Measurements from ENCODE around the gene UGT3A2.

Gene UGT3A2

GRCh38 chr5:35999547-35999946 lies 67.1 kb downstream of the UGT3A2 start:
- Histone ChIP-seq H3K9ac (ENCODE audit: low read length) (no peak overlapping the region), H3K27me3 (ENCODE audit: control insufficient read depth in 1 of 2, insufficient read depth in 2 of 2, low read length in 2 of 2) (no peaks in the 10 kb centered on the region), H3K36me3 (ENCODE audit: insufficient read depth, low read length) (no peaks in the 10 kb centered on the region), H3K4me3 (ENCODE audit: low read depth in 1 of 2, low read length in 2 of 2) (no peak overlapping the region), H3K27ac (ENCODE audit: low read depth, low read length) (no peak overlapping the region), H3K9me3 (ENCODE audit: low read length) (no peaks in the 10 kb centered on the region), H3K4me1 (ENCODE audit: insufficient read depth, low read length) (no peaks in the 10 kb centered on the region)

- no peak overlapping the region for H3K27ac ChIP-seq (ENCODE audit: low read depth, low read length)
- no peaks in the 10 kb centered on the region for H3K27me3 ChIP-seq (ENCODE audit: control insufficient read depth in 1 of 2, insufficient read depth in 2 of 2, low read length in 2 of 2)
- H3K9ac ChIP-seq (ENCODE audit: low read length) = no peak overlapping the region
- H3K36me3 ChIP-seq (ENCODE audit: insufficient read depth, low read length) = no peaks in the 10 kb centered on the region
- no peak overlapping the region for H3K4me3 ChIP-seq (ENCODE audit: low read depth in 1 of 2, low read length in 2 of 2)
- H3K9me3 ChIP-seq (ENCODE audit: low read length) = no peaks in the 10 kb centered on the region
- no peaks in the 10 kb centered on the region for H3K4me1 ChIP-seq (ENCODE audit: insufficient read depth, low read length)
Measured at GRCh38 chr5:35996076-35996475, 70.6 kb downstream of the UGT3A2 start.

GRCh38 chr5:35990941-35991611 lies 75.6 kb downstream of the UGT3A2 start, which contains the start of gene UGT3A1:
Gene UGT3A1 (minus strand): TSS chr5:35991390. CDS start chr5:35991240, 150 bp downstream.
- Histone ChIP-seq H3K9me3 (ENCODE audit: low read length) (no peaks in the 10 kb centered on the region), H3K9ac (ENCODE audit: low read length) (no peak within 1 kb of the TSS), H3K4me3 (ENCODE audit: low read depth in 1 of 2, low read length in 2 of 2) (no peak within 1 kb of the TSS), H3K36me3 (ENCODE audit: insufficient read depth, low read length) (no peaks in the 10 kb centered on the region), H3K27ac (ENCODE audit: low read depth, low read length) (no peak within 1 kb of the TSS), H3K27me3 (ENCODE audit: control insufficient read depth in 1 of 2, insufficient read depth in 2 of 2, low read length in 2 of 2) (no peaks in the 10 kb centered on the region), H3K4me1 (ENCODE audit: insufficient read depth, low read length) (no peaks in the 10 kb centered on the region)

- Histone ChIP-seq H3K27me3 (ENCODE audit: control insufficient read depth in 1 of 2, insufficient read depth in 2 of 2, low read length in 2 of 2) (no peaks in the 10 kb centered on the region), H3K4me1 (ENCODE audit: insufficient read depth, low read length) (no peaks in the 10 kb centered on the region), H3K36me3 (ENCODE audit: insufficient read depth, low read length) (no peaks in the 10 kb centered on the region), H3K9me3 (ENCODE audit: low read length) (no peaks in the 10 kb centered on the region), H3K27ac (ENCODE audit: low read depth, low read length) (no peak overlapping the region), H3K9ac (ENCODE audit: low read length) (no peak overlapping the region), H3K4me3 (ENCODE audit: low read depth in 1 of 2, low read length in 2 of 2) (no peak overlapping the region)
Measured at GRCh38 chr5:35990520-35990919, 76.2 kb downstream of the UGT3A2 start.

- no peak overlapping the region for H3K4me3 ChIP-seq (ENCODE audit: low read depth in 1 of 2, low read length in 2 of 2)
- H3K4me1 ChIP-seq (ENCODE audit: insufficient read depth, low read length) = no peaks in the 10 kb centered on the region
- no peak overlapping the region for H3K9ac ChIP-seq (ENCODE audit: low read length)
- H3K27ac ChIP-seq (ENCODE audit: low read depth, low read length) = no peak overlapping the region
- no peaks in the 10 kb centered on the region for H3K9me3 ChIP-seq (ENCODE audit: low read length)
- no peaks in the 10 kb centered on the region for H3K27me3 ChIP-seq (ENCODE audit: control insufficient read depth in 1 of 2, insufficient read depth in 2 of 2, low read length in 2 of 2)
- no peaks in the 10 kb centered on the region for H3K36me3 ChIP-seq (ENCODE audit: insufficient read depth, low read length)
Measured at GRCh38 chr5:35988529-35988928, 78.2 kb downstream of the UGT3A2 start.

GRCh38 chr5:35987776-35988175 lies 78.9 kb downstream of the UGT3A2 start:
- no peak overlapping the region for H3K4me3 ChIP-seq (ENCODE audit: low read depth in 1 of 2, low read length in 2 of 2)
- H3K27me3 ChIP-seq (ENCODE audit: control insufficient read depth in 1 of 2, insufficient read depth in 2 of 2, low read length in 2 of 2) = no peaks in the 10 kb centered on the region
- no peaks in the 10 kb centered on the region for H3K36me3 ChIP-seq (ENCODE audit: insufficient read depth, low read length)
- no peaks in the 10 kb centered on the region for H3K4me1 ChIP-seq (ENCODE audit: insufficient read depth, low read length)
- no peak overlapping the region for H3K27ac ChIP-seq (ENCODE audit: low read depth, low read length)
- no peaks in the 10 kb centered on the region for H3K9me3 ChIP-seq (ENCODE audit: low read length)
- H3K9ac ChIP-seq (ENCODE audit: low read length) = no peak overlapping the region

Data from muscle layer of colon (tissue), 2 donors.